Tibial nerve (tissue), 4 donors: ENCODE data around the gene BRIP1.

Source experiments
- CTCF ChIP-seq, 5 experiments: fragments of 200-600 bp in 3 of 5; fragments of 450-650 bp in 2 of 5; sonication (generic) in 3 of 5; IDR thresholded peaks; one replicate each; pipeline ENCODE4 v1.5.1; 2016 to 2019; ENCODE audit warnings: antibody characterized with exemption in 5 of 5, mild to moderate bottlenecking in 3 of 5, moderate library complexity in 2 of 5
- EP300 ChIP-seq, 2 donors: sonication (generic); formaldehyde crosslinking; IDR thresholded peaks; one replicate each; pipeline ENCODE4 v1.6.1; 2017; ENCODE audit warnings: antibody characterized with exemption in 2 of 2, mild to moderate bottlenecking in 1 of 2
- POLR2A ChIP-seq, 2 donors: fragments of 450-650 bp; IDR thresholded peaks; one replicate each; pipeline ENCODE4 v1.6.1; 2017; ENCODE audit warnings: antibody characterized with exemption in 2 of 2, mild to moderate bottlenecking in 2 of 2, moderate library complexity in 2 of 2

- TF ChIP-seq CTCF (IDR thresholded peaks at IDR 0.05) (no peak), POLR2A (IDR thresholded peaks at IDR 0.05) (no peak), EP300 (IDR thresholded peaks at IDR 0.05) (no peak)
Measured at GRCh38 chr17:61744804-61745203, 118.5 kb downstream of the BRIP1 start.
